Measurements from ENCODE around the gene KCND3. TPM values are rescaled to one million over a fixed set of nuclear protein-coding genes. Genes with fewer than 3 reads are reported as not detected.

KCND3 gene
- polyA plus RNA-seq, 1 donor from 2014 or later, result 7.8 TPM

DNA sequence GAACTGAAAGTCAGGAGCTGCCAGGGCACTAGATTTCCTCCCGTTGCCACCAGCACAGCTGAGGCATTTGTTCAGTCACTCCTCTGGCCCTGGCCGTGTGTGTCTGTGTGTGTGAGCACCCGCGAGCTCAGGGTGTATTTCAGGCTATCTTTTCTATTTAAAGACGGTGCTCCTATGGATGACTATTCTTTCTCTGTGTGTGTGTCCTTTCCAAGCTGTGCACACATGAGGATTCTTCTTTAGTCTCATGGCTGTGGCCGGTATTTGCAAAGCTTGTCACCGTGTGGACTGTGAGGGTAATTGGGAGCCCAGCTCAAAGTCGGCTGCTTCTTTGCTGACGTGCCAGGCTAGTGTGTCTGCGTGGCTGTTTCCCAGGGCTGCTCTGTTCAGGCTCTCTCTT is 3.0 kb upstream of the KCND3 start:
- Histone ChIP-seq H3K9me2 (ENCODE audit: insufficient read depth, low read length) (no peaks in the 10 kb centered on the region), H3K79me2 (replicated peaks; ENCODE audit: insufficient read depth, low read length) (no peaks in the 10 kb centered on the region), H3F3A (ENCODE audit: insufficient read depth, low read length, poor library complexity, severe bottlenecking) (no peaks in the 10 kb centered on the region), H3K4me3 (ENCODE audit: low read length) (no peak overlapping the region), H4K20me1 (ENCODE audit: insufficient read depth) (no peaks in the 10 kb centered on the region), H3K36me3 (ENCODE audit: insufficient read depth, low read length) (no peaks in the 10 kb centered on the region), H3K27me3 (ENCODE audit: insufficient read depth, low read depth, low read length) (peaks cover 33% of the 10 kb centered on the region), H3K9ac (ENCODE audit: low read length) (no peak overlapping the region), H3K27ac (ENCODE audit: low read length) (no peak overlapping the region), H3K9me3 (ENCODE audit: low read length) (no peaks in the 10 kb centered on the region), H3K4me2 (ENCODE audit: low read length) (no peak overlapping the region), H2AFZ (ENCODE audit: low read depth, low read length) (no peak overlapping the region)
- TF ChIP-seq TAF1 (IDR thresholded peaks at IDR 0.05; ENCODE audit: low read depth), result no peak
- no peak for TF ChIP-seq EZH2 (IDR thresholded peaks at IDR 0.05; ENCODE audit: borderline replicate concordance, insufficient read depth, low read length, poor library complexity, severe bottlenecking)
- TF ChIP-seq, protein P1, sequence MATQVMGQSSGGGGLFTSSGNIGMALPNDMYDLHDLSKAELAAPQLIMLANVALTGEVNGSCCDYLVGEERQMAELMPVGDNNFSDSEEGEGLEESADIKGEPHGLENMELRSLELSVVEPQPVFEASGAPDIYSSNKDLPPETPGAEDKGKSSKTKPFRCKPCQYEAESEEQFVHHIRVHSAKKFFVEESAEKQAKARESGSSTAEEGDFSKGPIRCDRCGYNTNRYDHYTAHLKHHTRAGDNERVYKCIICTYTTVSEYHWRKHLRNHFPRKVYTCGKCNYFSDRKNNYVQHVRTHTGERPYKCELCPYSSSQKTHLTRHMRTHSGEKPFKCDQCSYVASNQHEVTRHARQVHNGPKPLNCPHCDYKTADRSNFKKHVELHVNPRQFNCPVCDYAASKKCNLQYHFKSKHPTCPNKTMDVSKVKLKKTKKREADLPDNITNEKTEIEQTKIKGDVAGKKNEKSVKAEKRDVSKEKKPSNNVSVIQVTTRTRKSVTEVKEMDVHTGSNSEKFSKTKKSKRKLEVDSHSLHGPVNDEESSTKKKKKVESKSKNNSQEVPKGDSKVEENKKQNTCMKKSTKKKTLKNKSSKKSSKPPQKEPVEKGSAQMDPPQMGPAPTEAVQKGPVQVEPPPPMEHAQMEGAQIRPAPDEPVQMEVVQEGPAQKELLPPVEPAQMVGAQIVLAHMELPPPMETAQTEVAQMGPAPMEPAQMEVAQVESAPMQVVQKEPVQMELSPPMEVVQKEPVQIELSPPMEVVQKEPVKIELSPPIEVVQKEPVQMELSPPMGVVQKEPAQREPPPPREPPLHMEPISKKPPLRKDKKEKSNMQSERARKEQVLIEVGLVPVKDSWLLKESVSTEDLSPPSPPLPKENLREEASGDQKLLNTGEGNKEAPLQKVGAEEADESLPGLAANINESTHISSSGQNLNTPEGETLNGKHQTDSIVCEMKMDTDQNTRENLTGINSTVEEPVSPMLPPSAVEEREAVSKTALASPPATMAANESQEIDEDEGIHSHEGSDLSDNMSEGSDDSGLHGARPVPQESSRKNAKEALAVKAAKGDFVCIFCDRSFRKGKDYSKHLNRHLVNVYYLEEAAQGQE (IDR thresholded peaks at IDR 0.05; ENCODE audit: borderline replicate concordance), result no peak

DNA sequence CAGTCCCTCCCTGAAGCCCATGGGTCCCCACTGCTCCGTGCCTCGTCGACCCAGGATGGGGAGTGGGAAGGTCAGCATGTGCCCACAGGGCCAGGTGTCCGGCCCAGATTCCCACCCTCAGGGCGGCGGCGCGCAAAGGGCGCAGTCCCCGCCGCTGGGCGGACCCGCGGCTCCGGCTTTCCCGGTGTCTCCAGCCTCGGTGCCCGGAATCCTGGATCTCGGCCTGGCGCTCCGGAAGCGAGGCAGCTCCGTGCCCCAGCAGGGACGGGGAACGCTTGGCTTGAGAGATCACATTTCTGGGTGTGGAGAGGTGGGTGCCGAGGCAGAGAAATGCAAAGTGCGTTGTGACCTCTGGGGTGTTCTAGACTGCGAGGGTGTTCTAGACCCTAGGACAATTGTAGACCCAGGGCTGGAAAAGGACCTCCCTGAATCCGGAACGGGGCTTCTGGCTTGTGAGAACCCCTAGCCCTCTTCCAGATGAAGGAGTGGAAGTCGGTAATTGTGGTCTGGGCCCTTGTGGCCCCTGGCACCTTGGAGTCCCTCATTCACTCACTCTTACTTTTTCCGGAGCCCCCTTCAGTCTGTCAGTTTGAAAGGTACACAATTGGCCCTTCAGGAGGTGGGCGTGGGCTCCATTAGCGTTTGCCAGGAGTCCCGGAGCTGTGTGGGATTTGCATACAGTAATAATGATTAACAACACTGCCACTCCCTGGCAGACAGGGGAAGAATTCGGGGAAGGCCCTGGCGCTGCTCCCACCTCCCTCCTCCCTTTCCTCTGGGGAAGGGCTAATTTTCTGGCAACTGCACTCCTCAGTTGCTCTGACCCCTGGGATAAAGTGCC is 1.6 kb upstream of the KCND3 start:
- Histone ChIP-seq H3F3A (ENCODE audit: insufficient read depth, low read length, poor library complexity, severe bottlenecking) (no peaks in the 10 kb centered on the region), H3K27me3 (ENCODE audit: insufficient read depth, low read depth, low read length) (peaks cover 38% of the 10 kb centered on the region), H3K27ac (ENCODE audit: low read length) (no peak overlapping the region), H3K79me2 (replicated peaks; ENCODE audit: insufficient read depth, low read length) (no peaks in the 10 kb centered on the region), H3K9me2 (ENCODE audit: insufficient read depth, low read length) (no peaks in the 10 kb centered on the region), H3K4me3 (ENCODE audit: low read length) (peak overlapping the region; percentile 86), H2AFZ (ENCODE audit: low read depth, low read length) (no peak overlapping the region), H3K9ac (ENCODE audit: low read length) (peak overlapping the region; percentile 77), H3K9me3 (ENCODE audit: low read length) (no peaks in the 10 kb centered on the region), H4K20me1 (ENCODE audit: insufficient read depth) (no peaks in the 10 kb centered on the region), H3K4me2 (ENCODE audit: low read length) (no peak overlapping the region), H3K36me3 (ENCODE audit: insufficient read depth, low read length) (no peaks in the 10 kb centered on the region)
- peak; percentile 52 for TF ChIP-seq RAD21 (conservative IDR thresholded peaks at IDR 0.05)
- TF ChIP-seq, protein P1 (IDR thresholded peaks at IDR 0.05; ENCODE audit: borderline replicate concordance), result no peak
- no peak for TF ChIP-seq EP300 (conservative IDR thresholded peaks at IDR 0.05; ENCODE audit: poor library complexity, severe bottlenecking)
- TF ChIP-seq SMC3 (conservative IDR thresholded peaks at IDR 0.05; ENCODE audit: poor library complexity), result peak; percentile 38
- peak; percentile 66 for TF ChIP-seq CTCF (IDR thresholded peaks at IDR 0.05; ENCODE audit: poor library complexity, severe bottlenecking)
- TF ChIP-seq EZH2 (IDR thresholded peaks at IDR 0.05; ENCODE audit: borderline replicate concordance, insufficient read depth, low read length, poor library complexity, severe bottlenecking), result no peak
- TF ChIP-seq TAF1 (IDR thresholded peaks at IDR 0.05; ENCODE audit: low read depth), result no peak
